Left renal pelvis (tissue), 4 donors: Measurements from ENCODE around the gene SKA3. TPM values are rescaled to one million over a fixed set of nuclear protein-coding genes. Genes with fewer than 3 reads are reported as not detected.
"Not testable (repeated sequence)": the region's sequence is repeated elsewhere in the genome, so short reads cannot be mapped to it uniquely, and the experiment has no call there.

Source experiments
- DNase-seq, 4 donors: peaks; one replicate each; pipeline ENCODE4 v3.0.0-alpha.2; 2013; ENCODE audit warnings: low read depth in 4 of 4, low spot score in 3 of 4
- polyA plus RNA-seq, 4 donors: library from polyadenylated mRNA; unstranded; fragments of 120-200 nt; gene quantifications; one replicate each; pipeline ENCODE4 v1.2.1, GENCODE V29; 2013; ENCODE audit not compliant: insufficient read length in 4 of 4

Gene SKA3
- polyA plus RNA-seq, 4 donors = 10.4 to 14.2 (median 12.5) TPM

DNA sequence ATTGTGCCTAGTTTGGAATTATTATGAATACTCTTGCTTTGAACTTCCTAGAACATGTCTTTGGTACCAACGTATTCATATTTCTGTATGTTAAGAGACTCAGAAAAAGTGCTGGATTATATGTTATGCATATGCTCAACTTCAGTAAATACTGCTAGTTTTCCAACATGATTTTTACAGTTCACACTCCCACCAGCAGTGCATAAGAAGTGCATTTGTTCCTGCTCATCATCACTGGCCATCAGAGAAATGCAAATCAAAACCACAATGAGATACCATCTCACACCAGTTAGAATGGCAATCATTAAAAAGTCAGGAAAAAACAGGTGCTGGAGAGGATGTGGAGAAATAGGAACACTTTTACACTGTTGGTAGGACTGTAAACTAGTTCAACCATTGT, 2.6 kb downstream of the SKA3 start:
- not testable (repeated sequence) for DNase-seq

DNA sequence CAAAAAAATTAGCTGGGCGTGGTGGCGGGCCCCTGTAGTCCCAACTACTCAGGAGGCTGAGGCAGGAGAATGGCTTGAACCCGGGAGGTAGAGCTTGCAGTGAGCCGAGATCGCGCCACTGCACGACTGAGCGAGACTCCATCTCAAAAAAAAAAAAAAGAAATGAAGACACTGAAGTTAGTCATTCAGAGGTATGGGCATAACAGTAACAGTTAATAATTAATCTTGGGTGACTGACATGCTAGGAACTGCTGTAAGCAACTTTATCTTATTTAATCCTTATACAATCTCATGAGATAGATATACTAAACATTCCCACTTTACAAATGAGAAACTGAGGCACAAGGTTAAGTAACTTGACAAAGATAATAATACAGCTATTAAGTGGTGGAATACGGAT, 4.9 kb downstream of the SKA3 start:
- DNase-seq = no peak

DNA sequence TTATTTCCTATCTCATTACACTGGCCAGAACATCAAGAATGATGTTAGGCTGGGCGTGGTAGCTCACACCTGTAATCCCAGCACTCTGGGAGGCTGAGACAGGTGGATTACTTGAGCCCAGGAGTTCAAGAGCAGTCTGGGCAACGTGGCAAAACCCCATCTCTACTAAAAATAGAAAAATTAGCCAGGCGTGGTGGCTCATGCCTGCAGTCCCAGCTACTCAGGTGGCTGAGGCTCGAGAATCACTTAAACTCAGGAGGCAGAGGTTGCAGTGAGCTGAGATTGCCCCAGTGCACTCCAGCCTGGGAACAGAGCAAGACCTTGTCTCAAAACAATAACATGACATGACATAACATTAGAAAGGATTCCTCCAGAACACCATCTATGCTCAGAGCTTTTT, 10.7 kb downstream of the SKA3 start:
- DNase-seq = not testable (repeated sequence)

DNA sequence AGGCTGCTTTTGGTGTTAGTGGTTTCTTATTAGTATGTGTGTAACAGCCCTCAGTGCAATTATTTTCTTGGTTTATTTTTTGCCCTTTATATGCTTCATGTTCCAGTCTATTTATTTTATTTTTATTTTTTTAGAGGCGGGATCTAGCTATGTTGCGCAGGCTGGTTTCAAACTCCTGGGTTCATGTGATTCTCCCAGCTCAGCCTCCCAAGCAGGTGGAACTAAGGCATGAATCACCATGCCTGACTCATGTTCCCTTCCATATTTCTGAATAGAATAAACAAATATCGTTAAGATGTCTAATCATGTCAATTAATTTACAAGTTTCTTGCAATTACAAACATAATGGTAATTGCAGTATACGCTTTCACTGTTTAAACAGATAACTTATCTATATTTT, 11.7 kb downstream of the SKA3 start:
- no peak for DNase-seq

DNA sequence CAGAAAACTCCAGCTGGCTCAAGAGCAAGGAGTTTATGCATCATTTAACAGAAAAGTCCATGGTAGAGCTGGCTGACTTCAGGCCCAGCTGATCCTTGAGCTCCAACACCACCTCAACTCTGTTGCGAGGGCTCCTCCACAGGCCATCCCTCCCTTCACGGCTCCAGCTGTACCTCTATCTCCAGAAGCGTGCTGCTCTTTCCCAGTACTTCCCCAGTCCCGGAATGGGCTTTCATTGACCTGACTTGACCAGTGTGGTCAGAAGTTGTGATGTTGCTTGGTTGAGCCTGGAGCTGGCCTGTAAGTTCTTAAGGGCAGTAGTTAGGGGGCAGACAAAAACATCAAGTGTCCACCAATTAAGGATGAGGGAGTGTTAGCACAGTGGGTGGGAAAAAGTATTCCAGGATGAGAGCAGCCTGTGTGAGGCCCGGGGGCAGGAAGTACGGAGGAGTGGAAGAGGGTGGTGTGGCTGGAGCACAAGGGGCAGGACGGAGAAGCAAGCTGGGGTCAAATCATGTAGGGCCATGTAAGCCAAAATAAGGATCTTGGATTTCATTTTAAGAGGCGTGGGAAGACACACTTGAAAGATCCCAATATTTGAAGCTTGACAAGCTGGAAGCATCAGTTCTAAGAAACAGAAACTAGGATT, 24.0 kb downstream of the SKA3 start:
- no peak for DNase-seq

DNA sequence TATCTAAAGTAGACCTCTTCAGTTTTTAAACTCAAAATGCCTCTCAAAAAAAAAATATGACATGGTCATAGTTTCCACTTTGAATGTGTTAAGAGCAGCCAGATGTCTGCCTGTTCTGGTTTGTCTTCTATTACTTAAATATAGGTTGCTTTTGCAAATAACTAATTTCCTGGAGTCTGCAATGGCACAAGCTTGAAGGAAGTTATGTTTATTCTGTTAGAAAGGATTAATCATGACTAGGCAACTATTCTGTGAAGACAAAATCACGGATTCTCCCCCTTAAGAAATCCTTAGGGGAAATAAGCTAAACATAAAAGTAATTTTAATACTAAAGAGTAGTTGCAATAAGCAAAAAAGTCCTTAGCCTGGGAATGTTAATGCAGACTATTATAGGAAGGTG, 26.3 kb downstream of the SKA3 start:
- no peak for DNase-seq

DNA sequence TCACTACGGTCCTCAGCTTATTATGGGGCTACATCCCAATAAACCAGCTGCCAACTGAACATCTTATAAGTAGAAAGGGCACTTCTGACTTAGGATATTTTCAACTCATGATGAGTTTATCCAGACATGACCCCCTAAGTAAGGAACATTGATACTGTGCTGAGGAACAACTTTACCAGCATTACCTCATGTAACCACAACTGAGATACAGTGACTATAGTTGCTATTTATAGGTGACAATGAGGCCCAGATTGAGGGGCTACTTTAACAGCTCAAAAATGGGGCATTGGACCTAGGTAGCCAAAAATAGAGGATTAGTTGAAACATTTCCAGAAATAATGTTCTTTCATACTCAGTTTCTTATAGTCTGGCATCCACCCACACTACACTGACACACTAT, 26.8 kb downstream of the SKA3 start:
- DNase-seq = no peak

DNA sequence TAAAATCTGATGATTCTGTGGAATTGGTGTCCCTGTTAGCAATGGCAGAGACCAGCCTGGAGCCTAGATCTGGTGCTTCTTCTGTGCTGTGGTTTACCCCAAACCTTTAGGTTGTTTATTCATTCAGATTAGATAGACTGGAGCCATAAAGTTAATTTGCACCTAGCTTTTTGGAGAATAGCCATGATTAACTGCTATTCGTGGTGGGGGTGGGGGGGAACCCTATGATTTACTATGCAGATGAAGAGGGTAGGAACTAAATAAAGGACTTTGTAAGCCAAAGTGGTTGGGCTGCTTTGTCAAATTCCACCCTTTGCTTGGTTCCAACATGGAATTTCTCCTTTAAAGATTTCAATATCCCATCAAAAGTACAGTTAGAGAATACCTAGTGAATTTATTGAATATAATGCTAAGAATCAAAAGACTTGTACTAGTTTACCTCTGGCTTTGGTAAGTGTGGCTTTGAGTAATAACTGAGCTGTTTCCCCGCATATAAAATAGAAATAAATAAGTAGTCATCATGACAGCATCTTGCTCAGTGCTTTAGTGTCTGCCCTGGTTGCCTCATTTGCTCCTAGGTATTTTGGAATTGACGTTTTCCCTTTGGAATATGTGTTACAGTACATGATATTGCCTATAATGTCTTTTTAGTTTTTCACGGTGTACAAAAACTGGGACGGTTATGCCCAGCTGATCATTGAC, 27.6 kb downstream of the SKA3 start:
- DNase-seq = no peak

DNA sequence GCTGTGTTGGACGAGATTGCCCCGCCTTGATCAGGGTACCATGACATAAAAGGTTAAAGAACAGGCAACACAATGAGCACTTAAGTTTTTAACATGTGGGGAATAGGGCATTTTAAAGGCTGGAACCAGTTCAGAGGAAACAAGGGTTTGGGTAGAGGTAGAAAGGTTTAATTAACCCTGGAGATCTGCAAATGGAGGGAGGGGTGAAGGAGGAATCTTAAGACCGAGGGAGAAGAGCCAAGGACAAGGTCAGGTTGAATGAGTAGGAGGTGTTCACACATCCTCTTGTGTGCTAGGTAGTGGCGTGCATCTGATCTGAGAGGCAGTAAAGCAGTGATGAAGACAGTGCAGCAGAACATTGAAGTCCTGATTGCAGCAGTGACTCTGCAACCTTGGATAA, 28.5 kb downstream of the SKA3 start:
- DNase-seq = no peak

DNA sequence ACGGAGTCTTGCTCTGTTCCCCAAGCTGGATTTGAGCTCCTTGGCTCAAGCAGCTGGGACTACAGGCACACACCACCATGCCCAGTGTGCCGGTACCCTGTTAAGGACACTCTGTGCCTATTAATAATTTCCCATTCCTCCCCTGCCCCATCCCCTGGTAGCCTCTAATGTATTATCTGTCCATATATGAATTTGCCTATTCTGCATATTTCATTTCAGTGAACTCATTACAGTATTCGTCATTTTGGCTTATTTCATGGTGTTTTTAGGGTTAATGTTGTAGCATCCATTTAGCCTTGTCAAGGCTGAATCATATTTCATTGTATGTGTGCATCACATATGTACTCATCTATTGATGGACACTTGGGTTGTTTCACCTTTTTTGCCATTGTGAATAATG, 33.6 kb downstream of the SKA3 start:
- DNase-seq = no peak

DNA sequence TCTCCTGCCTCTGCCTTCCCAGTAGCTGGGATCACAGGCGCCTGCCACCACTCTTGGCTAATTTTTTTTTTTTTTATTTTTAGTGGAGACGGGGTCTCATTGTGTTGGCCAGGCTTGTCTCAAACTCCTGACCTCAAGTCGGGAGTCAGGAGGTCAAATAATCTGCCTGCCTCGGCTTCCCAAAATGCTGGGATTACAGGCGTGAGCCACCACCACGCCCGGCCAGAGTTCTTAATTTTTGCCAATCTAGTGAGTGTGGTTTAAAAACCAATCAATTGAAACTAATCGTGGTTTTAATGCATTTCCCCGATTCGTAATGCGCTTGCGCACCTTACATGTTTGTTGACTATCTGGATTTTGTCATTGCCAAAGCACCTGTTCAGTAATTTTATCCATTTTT, 37.0 kb downstream of the SKA3 start:
- no peak for DNase-seq

DNA sequence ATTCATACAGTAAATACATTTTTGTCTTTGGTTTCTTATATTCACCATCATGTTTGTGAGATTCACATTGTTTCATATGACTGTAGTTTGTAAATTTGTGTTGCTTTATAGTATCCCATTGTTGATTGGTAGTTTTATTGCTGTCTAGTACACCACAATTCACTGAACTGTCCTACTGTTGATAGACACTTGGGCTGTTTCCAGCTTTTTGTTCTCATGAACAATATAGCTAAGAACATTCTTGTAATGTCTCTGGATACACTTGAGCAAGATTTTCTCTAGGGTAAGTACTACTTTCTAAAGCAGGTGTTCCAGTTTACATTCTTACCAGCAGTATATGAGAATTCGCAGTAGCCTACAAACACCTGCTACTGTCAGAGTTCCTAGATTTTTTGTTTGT, 37.8 kb downstream of the SKA3 start:
- DNase-seq = no peak

DNA sequence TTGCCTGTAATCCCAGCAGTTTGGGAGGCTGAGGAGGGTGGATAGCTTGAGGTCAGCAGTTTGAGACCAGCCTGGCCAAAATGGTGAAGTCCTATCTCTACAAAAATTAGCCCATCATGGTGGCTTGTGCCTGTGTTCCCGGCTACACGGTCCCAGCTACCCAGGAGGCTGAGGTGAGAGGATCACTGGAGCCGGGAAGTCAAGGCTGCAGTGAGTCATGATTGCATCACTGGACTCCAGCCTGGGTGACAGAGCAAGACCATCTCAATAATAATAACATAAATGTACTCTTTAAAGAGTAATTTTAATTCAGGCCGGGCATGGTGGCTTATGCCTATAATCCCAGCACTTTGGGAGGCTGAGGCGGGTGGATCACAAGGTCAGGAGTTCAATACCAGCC, 38.7 kb downstream of the SKA3 start:
- DNase-seq = no peak

DNA sequence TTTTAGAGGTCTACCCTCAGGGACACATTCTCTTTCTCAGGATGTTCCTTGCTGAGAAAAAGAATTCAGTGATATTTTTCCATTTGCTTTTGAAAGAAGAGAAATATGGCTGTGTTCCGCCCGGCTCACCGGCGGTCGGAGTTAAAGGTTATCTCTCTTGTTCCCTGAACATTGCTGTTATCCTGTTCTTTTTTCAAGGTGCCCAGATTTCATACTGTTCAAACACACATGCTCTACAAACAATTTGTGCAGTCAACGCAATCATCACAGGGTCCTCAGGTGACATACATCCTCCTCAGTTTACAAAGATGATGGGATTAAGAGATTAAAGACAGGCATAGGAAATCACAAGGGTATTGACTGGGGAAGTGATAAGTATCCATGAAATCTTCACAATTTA, 40.5 kb downstream of the SKA3 start:
- not testable (repeated sequence) for DNase-seq

DNA sequence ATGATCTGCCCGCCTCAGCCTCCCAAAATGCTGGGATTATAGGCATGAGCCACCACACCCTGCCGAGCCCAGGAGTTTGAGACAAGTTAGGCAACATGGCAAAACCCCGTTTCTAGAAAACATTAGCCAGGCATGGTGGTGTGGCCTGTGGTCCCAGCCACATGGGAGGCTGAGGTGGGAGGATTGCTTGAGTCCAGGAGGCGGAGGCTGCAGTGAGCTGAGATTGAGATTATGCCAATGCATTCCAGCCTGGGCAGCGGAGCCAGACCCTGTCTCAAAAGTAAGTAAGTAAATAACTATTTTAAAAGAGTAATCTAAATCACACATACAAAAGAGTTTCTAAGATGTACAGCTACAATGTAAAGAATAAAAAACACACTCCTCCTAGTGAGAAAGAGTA, 41.9 kb downstream of the SKA3 start:
- no peak for DNase-seq

DNA sequence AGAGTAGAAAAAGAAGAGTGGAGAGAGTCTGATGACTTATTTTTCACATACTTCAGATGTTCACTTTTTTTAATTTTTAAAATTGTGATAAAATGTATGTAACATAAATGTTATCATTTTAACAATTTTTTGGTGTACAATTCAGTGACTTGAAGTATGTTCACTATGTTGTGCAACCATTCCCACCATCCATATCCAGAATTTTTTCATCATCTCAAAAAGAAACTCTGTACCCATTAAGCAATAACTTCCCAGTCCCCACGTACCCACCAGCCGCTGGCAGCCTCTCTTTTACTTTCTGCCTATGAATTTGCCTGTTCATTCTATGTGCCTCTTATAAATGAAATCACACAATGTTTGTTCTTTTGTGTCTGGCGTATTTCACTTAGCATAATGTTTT, 43.3 kb downstream of the SKA3 start:
- no peak for DNase-seq

DNA sequence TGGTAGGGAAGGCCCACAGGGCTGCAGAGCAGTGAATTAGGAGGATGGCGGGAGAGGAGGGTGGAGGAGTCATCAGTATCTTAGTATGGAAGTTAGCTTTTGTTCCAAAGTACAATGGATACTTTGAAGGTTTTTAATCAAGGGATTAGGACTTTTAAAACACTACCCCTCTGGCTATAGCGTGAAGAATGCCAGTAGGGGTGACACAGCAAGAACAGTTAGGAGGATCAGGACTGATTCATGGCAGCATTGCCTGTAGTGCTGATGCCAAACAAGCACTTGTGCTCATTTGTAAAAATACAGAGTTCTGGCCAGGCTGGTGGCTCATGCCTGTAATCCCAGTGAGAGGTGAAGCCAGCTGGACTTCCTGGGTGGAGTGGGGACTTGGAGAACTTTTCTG, 46.2 kb downstream of the SKA3 start:
- DNase-seq = no peak

DNA sequence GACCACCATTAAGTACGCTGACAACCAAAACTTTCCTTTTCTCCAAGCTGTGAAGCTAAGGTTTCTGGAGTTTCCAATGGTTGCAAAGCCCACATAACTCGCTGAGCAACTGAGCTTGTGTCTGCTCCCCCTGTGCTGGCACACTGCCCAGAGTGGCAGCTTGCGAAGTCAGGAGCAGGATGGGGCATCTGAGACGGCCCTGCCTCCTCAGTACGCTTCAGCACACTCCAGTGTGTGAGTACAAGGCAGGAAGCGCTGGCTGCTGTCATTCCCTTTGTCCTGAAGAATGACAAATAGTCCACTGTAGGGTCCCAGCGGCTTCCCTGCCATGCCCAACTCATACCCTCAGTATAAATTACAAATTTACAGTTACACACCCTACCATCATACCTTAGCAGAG, 51.5 kb downstream of the SKA3 start:
- peak; percentile 46 to 79 (median 55) for DNase-seq

DNA sequence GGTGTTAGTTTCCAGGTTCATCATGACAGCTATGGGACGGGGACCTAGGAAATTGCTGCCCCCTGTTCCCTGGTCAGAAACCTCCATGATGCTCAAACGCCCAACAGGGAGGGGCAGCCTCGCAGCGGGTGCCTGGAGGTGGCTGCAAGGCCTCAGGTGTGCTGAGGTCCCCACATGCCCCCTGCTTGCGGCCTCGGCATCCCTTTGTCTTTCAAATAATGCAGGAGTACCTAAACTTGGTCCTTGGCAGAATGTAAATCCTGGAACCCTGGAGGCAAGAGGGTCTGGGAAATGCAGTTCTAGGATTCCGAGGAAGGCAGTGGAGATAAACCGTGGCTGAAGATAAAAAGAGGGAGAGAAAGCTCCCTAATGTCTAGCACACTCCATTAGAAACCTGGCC, 52.4 kb downstream of the SKA3 start:
- no peak for DNase-seq

DNA sequence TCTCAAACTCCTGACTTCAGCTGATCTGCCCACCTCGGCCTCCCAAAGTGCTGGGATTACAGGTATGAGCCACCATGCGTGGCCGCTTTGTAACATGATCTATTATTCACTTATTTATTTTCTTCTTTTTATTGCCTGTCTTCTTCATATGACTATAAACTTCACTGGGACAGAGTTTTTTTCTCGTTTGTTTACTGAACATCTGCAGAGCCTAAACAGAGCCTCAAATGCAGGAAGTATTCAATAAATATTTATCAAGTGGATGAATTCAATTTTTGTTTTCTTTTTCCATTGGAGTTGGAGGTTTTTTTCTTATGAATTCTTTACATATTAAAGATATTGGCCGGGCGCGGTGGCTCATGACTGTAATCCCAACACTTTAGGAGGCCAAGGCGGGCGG, 54.7 kb downstream of the SKA3 start:
- DNase-seq = no peak

DNA sequence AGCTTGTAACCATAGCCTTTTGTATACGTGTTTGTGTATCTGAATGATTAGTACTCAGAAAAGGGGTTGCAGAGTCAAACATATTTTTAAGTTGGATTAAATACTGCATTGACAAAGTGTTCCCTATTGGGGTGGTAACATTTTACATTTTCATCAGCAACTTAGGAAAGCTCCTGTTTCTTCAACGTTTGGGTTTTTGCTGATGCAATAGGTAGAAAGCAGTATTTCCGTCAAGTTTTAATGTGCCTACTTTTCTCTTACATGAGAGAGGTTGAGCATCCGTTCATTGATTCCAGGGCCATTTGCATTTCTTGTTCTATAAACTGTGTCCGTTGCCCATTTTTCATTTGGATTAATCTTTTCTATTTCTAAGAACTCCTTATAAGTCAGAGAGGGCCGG, 56.2 kb downstream of the SKA3 start:
- DNase-seq = no peak

DNA sequence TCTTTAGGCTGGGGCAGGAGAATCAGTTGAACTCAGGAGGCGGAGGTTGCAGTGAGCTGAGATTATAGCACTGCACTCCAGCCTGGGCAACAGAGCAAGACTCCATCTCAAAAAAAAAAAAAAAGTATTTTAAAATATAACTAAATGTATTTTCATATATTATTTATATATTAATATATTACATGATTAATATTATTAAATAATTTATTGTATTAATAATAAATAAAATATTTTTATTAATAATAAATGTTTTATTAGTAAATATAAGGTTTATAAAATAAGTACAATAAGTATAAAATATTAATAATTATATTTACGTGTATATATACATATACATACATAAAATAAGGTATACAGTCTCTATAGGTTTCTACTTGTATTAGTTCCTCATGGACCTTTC, 56.8 kb downstream of the SKA3 start:
- no peak for DNase-seq

DNA sequence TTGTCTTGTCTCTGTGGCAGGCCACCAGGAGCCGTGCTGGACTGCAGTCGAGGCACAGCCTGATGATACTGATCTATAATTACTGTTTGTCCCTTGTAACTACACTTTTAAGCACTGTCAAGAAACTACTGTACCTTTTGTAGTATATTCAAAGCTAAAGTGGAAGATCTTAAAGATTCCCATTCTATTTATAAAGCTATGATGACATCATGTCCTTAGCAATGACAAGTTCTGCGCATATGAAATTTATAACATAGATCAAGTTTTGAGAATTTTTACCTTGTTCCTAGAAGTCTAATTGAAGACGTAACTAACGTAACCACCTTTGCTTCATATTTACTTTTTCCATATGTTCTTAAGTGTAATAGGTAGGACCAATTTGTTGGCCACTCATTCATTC, 58.2 kb downstream of the SKA3 start:
- DNase-seq = no peak
